HG03521 (cell line): ENCODE results near the gene DNM3.
"Not testable (repeated sequence)": the region's sequence is repeated elsewhere in the genome, so short reads cannot be mapped to it uniquely, and the experiment has no call there.

Source experiments
- ATAC-seq: cut with Tn5 transposase; IDR thresholded peaks from one replicate; pipeline ENCODE4 v1.9.1; 2021; ENCODE audit warnings: mild to moderate bottlenecking, moderate library complexity; ENCODE audit not compliant: unreplicated experiment

Gene DNM3

GRCh38 chr1:172298911-172299310 is 457.6 kb downstream of the DNM3 start:
- no peak for ATAC-seq

- no peak for ATAC-seq
These were observed 458.2 kb downstream of the DNM3 start for GRCh38 chr1:172299515-172299914.

GRCh38 chr1:172307508-172307907 is 466.2 kb downstream of the DNM3 start:
- not testable (repeated sequence) for ATAC-seq

GRCh38 chr1:172308142-172308541 is 466.8 kb downstream of the DNM3 start:
- ATAC-seq: no peak

- no peak for ATAC-seq
These were observed 467.3 kb downstream of the DNM3 start for GRCh38 chr1:172308577-172308976.

- ATAC-seq: no peak
These were observed 479.4 kb downstream of the DNM3 start for GRCh38 chr1:172320733-172321132.

GRCh38 chr1:172321451-172321850 is 480.2 kb downstream of the DNM3 start:
- ATAC-seq: no peak

GRCh38 chr1:172322219-172323061 is 481.1 kb downstream of the DNM3 start:
- ATAC-seq: no peak

- no peak for ATAC-seq
These were observed 482.4 kb downstream of the DNM3 start for GRCh38 chr1:172323686-172324085.

- no peak for ATAC-seq
These were observed 482.8 kb downstream of the DNM3 start for GRCh38 chr1:172324086-172324485.

GRCh38 chr1:172324761-172325160 is 483.5 kb downstream of the DNM3 start:
- ATAC-seq: no peak

- no peak for ATAC-seq
These were observed 484.2 kb downstream of the DNM3 start for GRCh38 chr1:172325531-172325930.

GRCh38 chr1:172326136-172326535 is 484.8 kb downstream of the DNM3 start:
- no peak for ATAC-seq

GRCh38 chr1:172328266-172328665 is 487.0 kb downstream of the DNM3 start:
- ATAC-seq: no peak

GRCh38 chr1:172332230-172332629 is 490.9 kb downstream of the DNM3 start:
- no peak for ATAC-seq

GRCh38 chr1:172335377-172335776 is 494.1 kb downstream of the DNM3 start:
- ATAC-seq: no peak

GRCh38 chr1:172338295-172338735 is 497.0 kb downstream of the DNM3 start:
- ATAC-seq: no peak

- no peak for ATAC-seq
These were observed 498.5 kb downstream of the DNM3 start for GRCh38 chr1:172339842-172340241.

- no peak for ATAC-seq
These were observed 499.2 kb downstream of the DNM3 start for GRCh38 chr1:172340520-172340919.

GRCh38 chr1:172341697-172342096 is 500.4 kb downstream of the DNM3 start:
- ATAC-seq: no peak

- ATAC-seq: no peak
These were observed 501.4 kb downstream of the DNM3 start for GRCh38 chr1:172342584-172343239.
